Measurements from ENCODE around the gene BCL2. TPM values are rescaled to one million over a fixed set of nuclear protein-coding genes. Genes with fewer than 3 reads are reported as not detected.
A peak's percentile ranks its signal among the peaks of the same experiment; 100 is the strongest.

Gene BCL2
- total and polyA plus RNA-seq, 9 of the 15 experiments (the other 6 are each of a cell fraction or from before 2014, with no cell fraction given) = 0.10 to 1.1 (median 0.65) TPM

- TF ChIP-seq, protein P1, sequence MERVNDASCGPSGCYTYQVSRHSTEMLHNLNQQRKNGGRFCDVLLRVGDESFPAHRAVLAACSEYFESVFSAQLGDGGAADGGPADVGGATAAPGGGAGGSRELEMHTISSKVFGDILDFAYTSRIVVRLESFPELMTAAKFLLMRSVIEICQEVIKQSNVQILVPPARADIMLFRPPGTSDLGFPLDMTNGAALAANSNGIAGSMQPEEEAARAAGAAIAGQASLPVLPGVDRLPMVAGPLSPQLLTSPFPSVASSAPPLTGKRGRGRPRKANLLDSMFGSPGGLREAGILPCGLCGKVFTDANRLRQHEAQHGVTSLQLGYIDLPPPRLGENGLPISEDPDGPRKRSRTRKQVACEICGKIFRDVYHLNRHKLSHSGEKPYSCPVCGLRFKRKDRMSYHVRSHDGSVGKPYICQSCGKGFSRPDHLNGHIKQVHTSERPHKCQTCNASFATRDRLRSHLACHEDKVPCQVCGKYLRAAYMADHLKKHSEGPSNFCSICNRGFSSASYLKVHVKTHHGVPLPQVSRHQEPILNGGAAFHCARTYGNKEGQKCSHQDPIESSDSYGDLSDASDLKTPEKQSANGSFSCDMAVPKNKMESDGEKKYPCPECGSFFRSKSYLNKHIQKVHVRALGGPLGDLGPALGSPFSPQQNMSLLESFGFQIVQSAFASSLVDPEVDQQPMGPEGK (CRISPR knock-in tag; IDR thresholded peaks at IDR 0.05; ENCODE audit: borderline replicate concordance) = no peak
- TF ChIP-seq TBP (optimal IDR thresholded peaks at IDR 0.05; ENCODE audit: low read depth, low read length) (no peak), HMGXB4 (CRISPR knock-in tag; IDR thresholded peaks at IDR 0.05) (no peak), ZNF511 (CRISPR knock-in tag; IDR thresholded peaks at IDR 0.05) (no peak), KLF1 (tag; IDR thresholded peaks at IDR 0.05) (no peak), ZSCAN32 (CRISPR knock-in tag; IDR thresholded peaks at IDR 0.05) (no peak), TFAM (CRISPR knock-in tag; conservative IDR thresholded peaks at IDR 0.05) (no peak), NKRF (IDR thresholded peaks at IDR 0.05; ENCODE audit: borderline replicate concordance) (no peak)
- TF ChIP-seq, protein P2, sequence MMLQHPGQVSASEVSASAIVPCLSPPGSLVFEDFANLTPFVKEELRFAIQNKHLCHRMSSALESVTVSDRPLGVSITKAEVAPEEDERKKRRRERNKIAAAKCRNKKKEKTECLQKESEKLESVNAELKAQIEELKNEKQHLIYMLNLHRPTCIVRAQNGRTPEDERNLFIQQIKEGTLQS (IDR thresholded peaks at IDR 0.05) = peak; percentile 67
- TF ChIP-seq, protein P2 (CRISPR knock-in tag; conservative IDR thresholded peaks at IDR 0.05) = no peak
Observed at GRCh38 chr18:63155169-63155852, 164.3 kb downstream of the BCL2 start (continued).

Data from K562 (cell line).